ENCODE measurements around the gene AIP.
A peak's percentile ranks its signal among the peaks of the same experiment; 100 is the strongest.
"Not testable (repeated sequence)": the region's sequence is repeated elsewhere in the genome, so short reads cannot be mapped to it uniquely, and the experiment has no call there.

AIP gene

GRCh38 chr11:67449116-67449844 lies 33.5 kb upstream of the AIP start:
- DNase-seq, result no peak

GRCh38 chr11:67450796-67451657 lies 31.8 kb upstream of the AIP start:
- no peak for DNase-seq

- DNase-seq, result no peak
Observed at GRCh38 chr11:67451658-67451976, 31.2 kb upstream of the AIP start.

GRCh38 chr11:67452141-67452952 lies 30.5 kb upstream of the AIP start, which contains the start of gene GPR152:
TSS of gene GPR152 (minus strand) at chr11:67452729. CDS start at chr11:67452724, 5 bp downstream.
- no peak for DNase-seq

GRCh38 chr11:67453816-67454732 lies 28.8 kb upstream of the AIP start:
- no peak for DNase-seq

- no peak for DNase-seq
Observed at GRCh38 chr11:67455054-67455453, 27.8 kb upstream of the AIP start, which contains the start of gene CABP4. TSS of gene CABP4 (plus strand) at chr11:67455354. CDS start at chr11:67455424, 70 bp downstream.

- no peak for DNase-seq
Observed at GRCh38 chr11:67456068-67456705, 26.6 kb upstream of the AIP start.

- DNase-seq, result no peak
Observed at GRCh38 chr11:67457453-67457852, 25.4 kb upstream of the AIP start.

- DNase-seq, result no peak
Observed at GRCh38 chr11:67458266-67458665, 24.6 kb upstream of the AIP start.

GRCh38 chr11:67463186-67463585 lies 19.6 kb upstream of the AIP start:
- no peak for DNase-seq

- no peak for DNase-seq
Observed at GRCh38 chr11:67463680-67464410, 19.0 kb upstream of the AIP start.

GRCh38 chr11:67464411-67465188 lies 18.2 kb upstream of the AIP start:
- peak; percentile 81 to 83 for DNase-seq

GRCh38 chr11:67465189-67465510 lies 17.7 kb upstream of the AIP start:
- no peak for DNase-seq

GRCh38 chr11:67465530-67465929 lies 17.3 kb upstream of the AIP start:
- not testable (repeated sequence) for DNase-seq

- no peak for DNase-seq
Observed at GRCh38 chr11:67466367-67466766, 16.5 kb upstream of the AIP start.

GRCh38 chr11:67466962-67467771 lies 15.7 kb upstream of the AIP start:
- DNase-seq, result no peak

- no peak for DNase-seq
Observed at GRCh38 chr11:67468056-67468455, 14.8 kb upstream of the AIP start.

- no peak for DNase-seq
Observed at GRCh38 chr11:67468456-67468758, 14.4 kb upstream of the AIP start.

- DNase-seq, result peak; percentile 81 to 86
Observed at GRCh38 chr11:67468759-67469507, 13.9 kb upstream of the AIP start, which contains the start of gene TMEM134. TSS of gene TMEM134 (minus strand) at chr11:67469251. CDS start at chr11:67469192, 59 bp downstream.
